Panc1 (cell line): ENCODE measurements around the gene SLC16A6.

Source experiments
- POLR2AphosphoS5 ChIP-seq: IDR thresholded peaks from 2 replicates; pipeline ENCODE4 v1.6.1; 2012; ENCODE audit warnings: mild to moderate bottlenecking, low read depth, low read length, moderate library complexity
- SIN3A ChIP-seq: IDR thresholded peaks from 2 replicates; pipeline ENCODE4 v1.6.1; 2012; ENCODE audit warnings: low read depth, mild to moderate bottlenecking, low read length, moderate library complexity, borderline replicate concordance; ENCODE audit not compliant: insufficient read depth
- TCF7L2 ChIP-seq: IDR thresholded peaks from 2 replicates; pipeline ENCODE4 v1.6.1; 2011; ENCODE audit warnings: mild to moderate bottlenecking, low read depth, low read length, inconsistent platforms
- TF ChIP-seq, protein P1 (sequence below): fragments of 450-650 bp; IDR thresholded peaks from 2 replicates; pipeline ENCODE4 v1.5.1; 2017; ENCODE audit warnings: mild to moderate bottlenecking
- TF ChIP-seq, protein P2 (sequence below), 2 experiments: IDR thresholded peaks; 2 replicates each; pipeline ENCODE4 v1.6.1; 2011 to 2012; ENCODE audit warnings: low read depth in 2 of 2, control low read depth in 1 of 2, low read length in 1 of 2, mild to moderate bottlenecking in 1 of 2, moderate library complexity in 1 of 2; ENCODE audit not compliant: insufficient read depth in 1 of 2

DNA sequence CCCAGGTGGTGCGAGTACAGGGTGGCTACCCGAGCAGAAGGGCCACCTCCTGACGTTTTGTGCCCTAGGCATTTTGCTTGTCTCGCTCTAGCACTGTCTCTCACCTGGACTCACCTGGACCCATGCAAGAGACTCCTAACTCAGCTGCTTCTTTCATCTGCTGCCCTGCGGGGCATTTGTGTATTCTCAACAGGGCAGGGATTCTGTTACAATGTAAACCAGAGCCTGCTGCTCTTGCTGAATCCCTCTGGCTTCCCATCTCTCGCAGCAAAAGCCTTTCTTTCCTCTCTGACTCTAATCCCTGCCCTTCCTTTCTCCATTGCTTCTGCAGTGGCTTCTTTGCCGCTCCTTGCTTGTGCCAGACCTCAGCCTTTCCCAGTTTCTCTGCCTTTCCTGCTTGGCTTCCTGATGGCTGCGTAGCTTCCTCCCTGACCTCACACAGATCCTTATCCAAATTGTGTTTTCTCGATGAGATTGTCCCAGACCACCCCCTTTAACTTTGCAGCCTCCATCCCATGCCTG, 10.6 kb upstream of the SLC16A6 start:
- TF ChIP-seq, protein P1, sequence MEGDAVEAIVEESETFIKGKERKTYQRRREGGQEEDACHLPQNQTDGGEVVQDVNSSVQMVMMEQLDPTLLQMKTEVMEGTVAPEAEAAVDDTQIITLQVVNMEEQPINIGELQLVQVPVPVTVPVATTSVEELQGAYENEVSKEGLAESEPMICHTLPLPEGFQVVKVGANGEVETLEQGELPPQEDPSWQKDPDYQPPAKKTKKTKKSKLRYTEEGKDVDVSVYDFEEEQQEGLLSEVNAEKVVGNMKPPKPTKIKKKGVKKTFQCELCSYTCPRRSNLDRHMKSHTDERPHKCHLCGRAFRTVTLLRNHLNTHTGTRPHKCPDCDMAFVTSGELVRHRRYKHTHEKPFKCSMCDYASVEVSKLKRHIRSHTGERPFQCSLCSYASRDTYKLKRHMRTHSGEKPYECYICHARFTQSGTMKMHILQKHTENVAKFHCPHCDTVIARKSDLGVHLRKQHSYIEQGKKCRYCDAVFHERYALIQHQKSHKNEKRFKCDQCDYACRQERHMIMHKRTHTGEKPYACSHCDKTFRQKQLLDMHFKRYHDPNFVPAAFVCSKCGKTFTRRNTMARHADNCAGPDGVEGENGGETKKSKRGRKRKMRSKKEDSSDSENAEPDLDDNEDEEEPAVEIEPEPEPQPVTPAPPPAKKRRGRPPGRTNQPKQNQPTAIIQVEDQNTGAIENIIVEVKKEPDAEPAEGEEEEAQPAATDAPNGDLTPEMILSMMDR = no peak
- TF ChIP-seq POLR2AphosphoS5 (no peak), TCF7L2 (no peak), SIN3A (no peak)
- TF ChIP-seq, protein P2, sequence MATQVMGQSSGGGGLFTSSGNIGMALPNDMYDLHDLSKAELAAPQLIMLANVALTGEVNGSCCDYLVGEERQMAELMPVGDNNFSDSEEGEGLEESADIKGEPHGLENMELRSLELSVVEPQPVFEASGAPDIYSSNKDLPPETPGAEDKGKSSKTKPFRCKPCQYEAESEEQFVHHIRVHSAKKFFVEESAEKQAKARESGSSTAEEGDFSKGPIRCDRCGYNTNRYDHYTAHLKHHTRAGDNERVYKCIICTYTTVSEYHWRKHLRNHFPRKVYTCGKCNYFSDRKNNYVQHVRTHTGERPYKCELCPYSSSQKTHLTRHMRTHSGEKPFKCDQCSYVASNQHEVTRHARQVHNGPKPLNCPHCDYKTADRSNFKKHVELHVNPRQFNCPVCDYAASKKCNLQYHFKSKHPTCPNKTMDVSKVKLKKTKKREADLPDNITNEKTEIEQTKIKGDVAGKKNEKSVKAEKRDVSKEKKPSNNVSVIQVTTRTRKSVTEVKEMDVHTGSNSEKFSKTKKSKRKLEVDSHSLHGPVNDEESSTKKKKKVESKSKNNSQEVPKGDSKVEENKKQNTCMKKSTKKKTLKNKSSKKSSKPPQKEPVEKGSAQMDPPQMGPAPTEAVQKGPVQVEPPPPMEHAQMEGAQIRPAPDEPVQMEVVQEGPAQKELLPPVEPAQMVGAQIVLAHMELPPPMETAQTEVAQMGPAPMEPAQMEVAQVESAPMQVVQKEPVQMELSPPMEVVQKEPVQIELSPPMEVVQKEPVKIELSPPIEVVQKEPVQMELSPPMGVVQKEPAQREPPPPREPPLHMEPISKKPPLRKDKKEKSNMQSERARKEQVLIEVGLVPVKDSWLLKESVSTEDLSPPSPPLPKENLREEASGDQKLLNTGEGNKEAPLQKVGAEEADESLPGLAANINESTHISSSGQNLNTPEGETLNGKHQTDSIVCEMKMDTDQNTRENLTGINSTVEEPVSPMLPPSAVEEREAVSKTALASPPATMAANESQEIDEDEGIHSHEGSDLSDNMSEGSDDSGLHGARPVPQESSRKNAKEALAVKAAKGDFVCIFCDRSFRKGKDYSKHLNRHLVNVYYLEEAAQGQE (IDR thresholded peaks at IDR 0.05; ENCODE audit: insufficient read depth in 1 of 2, low read depth in 2 of 2, low read length in 1 of 2) = no peak
